Smooth muscle cell (in vitro differentiated cells): ENCODE measurements around the gene CFAP74. TPM values are rescaled to one million over a fixed set of nuclear protein-coding genes. Genes with fewer than 3 reads are reported as not detected.

Experiments
- DNase-seq: peaks from one replicate; lab custom pipeline; 2025; ENCODE audit not compliant: unreplicated experiment; lab: John Stamatoyannopoulos, UW
- H2AFZ ChIP-seq: fragments of 200-600 bp; sonication (generic); 2 replicates; pipeline ENCODE4 v1.6.0; 2016; ENCODE audit warnings: antibody characterized with exemption, low read depth, mild to moderate bottlenecking
- H3F3A ChIP-seq: fragments of 200-600 bp; sonication (generic); 2 replicates; pipeline ENCODE4 v1.6.0; 2017; ENCODE audit warnings: antibody characterized with exemption, low read depth
- H3K27ac ChIP-seq: fragments of 200-600 bp; sonication (generic); 2 replicates; pipeline ENCODE4 v1.5.1; 2016; ENCODE audit warnings: low read depth, mild to moderate bottlenecking
- H3K27me3 ChIP-seq: fragments of 200-600 bp; sonication (generic); 2 replicates; pipeline ENCODE4 v1.6.1; 2016; ENCODE audit warnings: low read depth, mild to moderate bottlenecking
- H3K36me3 ChIP-seq: fragments of 200-600 bp; sonication (generic); 2 replicates; pipeline ENCODE4 v1.5.1; 2016; ENCODE audit warnings: low read depth
- H3K4me1 ChIP-seq: fragments of 200-600 bp; sonication (generic); 2 replicates; pipeline ENCODE4 v1.5.1; 2016; ENCODE audit warnings: low read depth
- H3K4me2 ChIP-seq: fragments of 200-600 bp; sonication (generic); 2 replicates; pipeline ENCODE4 v1.6.0; 2016; ENCODE audit warnings: mild to moderate bottlenecking
- H3K4me3 ChIP-seq: fragments of 200-600 bp; sonication (generic); 2 replicates; pipeline ENCODE4 v1.5.1; 2016; ENCODE audit warnings: mild to moderate bottlenecking
- H3K79me2 ChIP-seq: fragments of 200-600 bp; sonication (generic); 2 replicates; pipeline ENCODE4 v1.6.0; 2016; ENCODE audit warnings: low read depth, mild to moderate bottlenecking
- H3K9ac ChIP-seq: fragments of 200-600 bp; sonication (generic); 2 replicates; pipeline ENCODE4 v1.6.0; 2016; ENCODE audit warnings: low read depth
- H3K9me3 ChIP-seq: fragments of 200-600 bp; sonication (generic); replicated peaks from 2 replicates; pipeline ENCODE4 v1.5.1; 2016; ENCODE audit warnings: low read depth
- H4K20me1 ChIP-seq: fragments of 200-600 bp; sonication (generic); 2 replicates; pipeline ENCODE4 v1.6.0; 2016; ENCODE audit warnings: low read depth
- WGBS: methylation state at CpG from one replicate; pipeline ENCODE4 v1.1.7; 2016; ENCODE audit warnings: low lambda C conversion rate; 5-methylcytosine and 5-hydroxymethylcytosine counted together
- polyA plus RNA-seq: library from polyadenylated mRNA; unstranded; fragments of >200 nt; fragmentation: Nextera tagmentation; extraction: Ambion mirVana; gene quantifications from 2 replicates; pipeline ENCODE4 v1.2.1, GENCODE V29; 2016
- total RNA-seq: library from RNA; depleted of rRNA; stranded (reverse); fragments of >200 nt; gene quantifications from 2 replicates; pipeline ENCODE4 v1.2.3, GENCODE V29; 2014
- TF ChIP-seq, protein P1 (sequence below): fragments of 200-600 bp; sonication (generic); IDR thresholded peaks from 2 replicates; pipeline ENCODE4 v1.5.1; 2017; ENCODE audit warnings: borderline replicate concordance, mild to moderate bottlenecking, antibody characterized with exemption; ENCODE audit not compliant: insufficient read depth, poor library complexity, severe bottlenecking

Gene CFAP74
- total and polyA plus RNA-seq, 2 experiments from 2014 or later = not detected

GRCh38 chr1:1916851-1917251 is 86.7 kb downstream of the CFAP74 start:
- Histone ChIP-seq H3K9me3 (no peaks in the 10 kb centered on the region), H3K27ac (no peak overlapping the region), H3K4me2 (no peak overlapping the region), H3K36me3 (no peaks in the 10 kb centered on the region), H3K27me3 (no peaks in the 10 kb centered on the region), H3F3A (no peaks in the 10 kb centered on the region), H3K4me1 (peaks cover 7% of the 10 kb centered on the region), H2AFZ (no peak overlapping the region), H3K9ac (no peak overlapping the region), H3K79me2 (no peaks in the 10 kb centered on the region), H4K20me1 (no peaks in the 10 kb centered on the region), H3K4me3 (no peak overlapping the region)
- TF ChIP-seq, protein P1, sequence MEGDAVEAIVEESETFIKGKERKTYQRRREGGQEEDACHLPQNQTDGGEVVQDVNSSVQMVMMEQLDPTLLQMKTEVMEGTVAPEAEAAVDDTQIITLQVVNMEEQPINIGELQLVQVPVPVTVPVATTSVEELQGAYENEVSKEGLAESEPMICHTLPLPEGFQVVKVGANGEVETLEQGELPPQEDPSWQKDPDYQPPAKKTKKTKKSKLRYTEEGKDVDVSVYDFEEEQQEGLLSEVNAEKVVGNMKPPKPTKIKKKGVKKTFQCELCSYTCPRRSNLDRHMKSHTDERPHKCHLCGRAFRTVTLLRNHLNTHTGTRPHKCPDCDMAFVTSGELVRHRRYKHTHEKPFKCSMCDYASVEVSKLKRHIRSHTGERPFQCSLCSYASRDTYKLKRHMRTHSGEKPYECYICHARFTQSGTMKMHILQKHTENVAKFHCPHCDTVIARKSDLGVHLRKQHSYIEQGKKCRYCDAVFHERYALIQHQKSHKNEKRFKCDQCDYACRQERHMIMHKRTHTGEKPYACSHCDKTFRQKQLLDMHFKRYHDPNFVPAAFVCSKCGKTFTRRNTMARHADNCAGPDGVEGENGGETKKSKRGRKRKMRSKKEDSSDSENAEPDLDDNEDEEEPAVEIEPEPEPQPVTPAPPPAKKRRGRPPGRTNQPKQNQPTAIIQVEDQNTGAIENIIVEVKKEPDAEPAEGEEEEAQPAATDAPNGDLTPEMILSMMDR = no peak
- DNase-seq = no peak
- WGBS = 87% methylated on average over 13 of the region's 19 CpGs

DNA sequence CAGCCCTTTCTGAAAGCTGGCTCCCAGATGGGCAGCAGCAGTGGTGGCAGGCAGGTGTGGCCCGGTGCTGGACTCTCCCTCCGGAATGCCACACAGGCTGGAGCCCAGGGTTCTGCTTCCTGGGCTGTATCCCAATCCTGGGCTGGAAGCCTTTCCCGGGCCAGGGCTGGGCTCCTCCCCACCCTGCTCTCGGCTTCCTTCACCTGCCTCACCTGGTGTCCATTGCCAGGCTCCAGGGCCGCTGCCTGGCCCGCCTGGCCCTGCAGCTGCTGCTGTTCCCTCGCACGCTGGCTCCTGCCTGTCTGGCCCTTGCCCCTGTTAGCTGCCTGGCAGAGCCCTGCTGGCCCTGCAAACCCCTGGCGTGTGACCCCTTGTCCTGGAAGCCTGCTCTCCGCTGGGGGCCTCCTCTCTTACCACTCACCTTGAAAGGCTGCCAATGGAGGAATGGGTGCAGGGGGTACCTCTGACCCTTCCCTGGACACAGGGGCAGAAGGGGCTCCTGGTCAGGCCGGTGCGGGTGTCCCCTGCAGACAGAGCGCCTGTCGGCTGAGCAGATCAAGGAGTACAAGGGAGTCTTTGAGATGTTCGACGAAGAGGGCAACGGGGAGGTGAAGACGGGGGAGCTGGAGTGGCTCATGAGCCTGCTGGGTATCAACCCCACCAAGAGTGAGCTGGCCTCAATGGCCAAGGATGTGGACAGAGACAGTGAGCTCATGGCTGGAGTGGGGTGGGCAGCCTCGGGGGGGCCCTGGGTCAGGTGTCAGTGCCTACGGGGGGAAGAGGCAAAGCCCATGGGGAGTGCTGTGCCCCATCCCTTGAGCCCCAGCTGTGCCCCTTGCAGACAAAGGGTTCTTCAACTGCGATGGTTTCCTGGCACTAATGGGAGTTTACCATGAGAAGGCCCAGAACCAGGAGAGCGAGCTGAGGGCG is 87.4 kb downstream of the CFAP74 start:
- DNase-seq = no peak
- TF ChIP-seq, protein P1 = no peak
- no peak overlapping the region for H3K4me3 ChIP-seq
- no peaks in the 10 kb centered on the region for H3K9me3 ChIP-seq
- no peaks in the 10 kb centered on the region for H3K27me3 ChIP-seq
- peaks cover 7% of the 10 kb centered on the region for H3K4me1 ChIP-seq
- H3K4me2 ChIP-seq = no peak overlapping the region
- H3K27ac ChIP-seq = no peak overlapping the region
- H3F3A ChIP-seq = no peaks in the 10 kb centered on the region
- no peaks in the 10 kb centered on the region for H3K79me2 ChIP-seq
- H3K36me3 ChIP-seq = no peaks in the 10 kb centered on the region
- 93% methylated on average over 21 of the region's 23 CpGs for WGBS
- H4K20me1 ChIP-seq = no peaks in the 10 kb centered on the region
- no peak overlapping the region for H2AFZ ChIP-seq
- H3K9ac ChIP-seq = no peak overlapping the region

- no peak for DNase-seq
Observed at GRCh38 chr1:1914971-1915692, 88.5 kb downstream of the CFAP74 start, which contains the start of gene CALML6. CALML6 (plus strand) TSS chr1:1915260; CDS start chr1:1915281, 21 bp downstream.

More at GRCh38 chr1:1914971-1915692, 88.5 kb downstream of the CFAP74 start, which contains the start of gene CALML6:
- H3K9ac ChIP-seq = no peak within 1 kb of the TSS
- no peak within 1 kb of the TSS for H3K4me3 ChIP-seq
- no peak within 1 kb of the TSS for H2AFZ ChIP-seq
- TF ChIP-seq, protein P1 = no peak
- H3K27me3 ChIP-seq = no peaks in the 10 kb centered on the region
- no peak within 1 kb of the TSS for H3K27ac ChIP-seq
- H4K20me1 ChIP-seq = no peaks in the 10 kb centered on the region
- no peaks in the 10 kb centered on the region for H3K79me2 ChIP-seq
- no peaks in the 10 kb centered on the region for H3K9me3 ChIP-seq
- no peaks in the 10 kb centered on the region for H3F3A ChIP-seq
- WGBS = 95% methylated on average over 15 of the region's 15 CpGs
- H3K4me1 ChIP-seq = peaks cover 7% of the 10 kb centered on the region
- H3K4me2 ChIP-seq = no peak within 1 kb of the TSS
- H3K36me3 ChIP-seq = no peaks in the 10 kb centered on the region
